ENCODE measurements around the gene SVOPL. TPM values are rescaled to one million over a fixed set of nuclear protein-coding genes. Genes with fewer than 3 reads are reported as not detected.

The SVOPL gene
- total and polyA plus RNA-seq, 10 of the 15 experiments (the other 5 are each of a cell fraction or from before 2014, with no cell fraction given), result 0.15 TPM; not detected in 9

GRCh38 chr7:138569418-138569817, 131.7 kb downstream of the SVOPL start (continued):
- TF ChIP-seq CUX1 (IDR thresholded peaks at IDR 0.05; ENCODE audit: insufficient replicate concordance, low read depth, low read length) (no peak), SMARCA5 (IDR thresholded peaks at IDR 0.05) (no peak), NFXL1 (IDR thresholded peaks at IDR 0.05; ENCODE audit: borderline replicate concordance) (no peak), MEF2A (IDR thresholded peaks at IDR 0.05; ENCODE audit: insufficient read depth, low read depth, low read length) (no peak)
- TF ChIP-seq, protein P1, sequence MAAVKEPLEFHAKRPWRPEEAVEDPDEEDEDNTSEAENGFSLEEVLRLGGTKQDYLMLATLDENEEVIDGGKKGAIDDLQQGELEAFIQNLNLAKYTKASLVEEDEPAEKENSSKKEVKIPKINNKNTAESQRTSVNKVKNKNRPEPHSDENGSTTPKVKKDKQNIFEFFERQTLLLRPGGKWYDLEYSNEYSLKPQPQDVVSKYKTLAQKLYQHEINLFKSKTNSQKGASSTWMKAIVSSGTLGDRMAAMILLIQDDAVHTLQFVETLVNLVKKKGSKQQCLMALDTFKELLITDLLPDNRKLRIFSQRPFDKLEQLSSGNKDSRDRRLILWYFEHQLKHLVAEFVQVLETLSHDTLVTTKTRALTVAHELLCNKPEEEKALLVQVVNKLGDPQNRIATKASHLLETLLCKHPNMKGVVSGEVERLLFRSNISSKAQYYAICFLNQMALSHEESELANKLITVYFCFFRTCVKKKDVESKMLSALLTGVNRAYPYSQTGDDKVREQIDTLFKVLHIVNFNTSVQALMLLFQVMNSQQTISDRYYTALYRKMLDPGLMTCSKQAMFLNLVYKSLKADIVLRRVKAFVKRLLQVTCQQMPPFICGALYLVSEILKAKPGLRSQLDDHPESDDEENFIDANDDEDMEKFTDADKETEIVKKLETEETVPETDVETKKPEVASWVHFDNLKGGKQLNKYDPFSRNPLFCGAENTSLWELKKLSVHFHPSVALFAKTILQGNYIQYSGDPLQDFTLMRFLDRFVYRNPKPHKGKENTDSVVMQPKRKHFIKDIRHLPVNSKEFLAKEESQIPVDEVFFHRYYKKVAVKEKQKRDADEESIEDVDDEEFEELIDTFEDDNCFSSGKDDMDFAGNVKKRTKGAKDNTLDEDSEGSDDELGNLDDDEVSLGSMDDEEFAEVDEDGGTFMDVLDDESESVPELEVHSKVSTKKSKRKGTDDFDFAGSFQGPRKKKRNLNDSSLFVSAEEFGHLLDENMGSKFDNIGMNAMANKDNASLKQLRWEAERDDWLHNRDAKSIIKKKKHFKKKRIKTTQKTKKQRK (IDR thresholded peaks at IDR 0.05; ENCODE audit: low read depth, low read length), result no peak
